Measurements from ENCODE around the gene WDR91. TPM values are rescaled to one million over a fixed set of nuclear protein-coding genes. Genes with fewer than 3 reads are reported as not detected.

Gene WDR91
- total RNA-seq: 3.4 and 8.6 TPM in 2 replicates

DNA sequence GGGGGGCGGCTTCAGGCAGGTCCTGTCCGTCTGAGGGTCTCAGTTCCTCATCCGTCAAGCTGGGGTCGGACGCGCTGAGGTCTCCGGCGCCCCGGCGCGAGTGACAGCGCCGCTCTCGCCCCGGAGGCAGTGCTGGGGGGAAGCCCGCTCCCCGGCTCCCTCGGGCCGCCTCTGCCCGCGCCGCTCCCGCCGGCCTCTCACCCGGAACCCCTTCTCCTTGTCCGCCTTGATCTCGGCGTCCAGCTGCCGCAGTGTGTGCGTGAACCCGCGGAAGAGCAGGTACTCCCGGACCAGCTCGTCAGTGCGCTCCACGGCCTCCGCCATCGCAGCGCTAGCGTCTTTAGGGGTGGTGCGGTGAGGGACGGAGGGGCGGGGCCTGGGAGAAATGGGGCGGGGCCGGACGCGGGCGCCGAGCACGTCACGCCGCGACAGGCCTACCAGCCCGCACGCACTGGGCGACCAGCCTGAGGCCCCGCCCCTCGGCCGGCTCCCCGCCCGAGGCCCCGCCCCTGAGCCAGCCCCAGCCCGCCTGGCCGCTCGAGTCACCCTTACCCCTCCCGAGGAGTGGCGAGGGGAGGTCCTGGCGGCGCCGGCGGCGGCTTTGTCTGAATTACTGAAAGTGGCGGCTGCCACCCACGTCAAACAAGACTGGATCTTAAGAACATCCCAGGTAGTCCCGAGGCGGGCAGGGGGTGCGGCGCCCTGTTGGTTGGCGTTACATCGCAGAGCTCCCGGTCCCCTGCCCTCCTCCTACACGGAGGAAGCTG is at the start of gene WDR91:
Gene WDR91, minus strand, starts transcription at position 348 of the 767 bp plus-strand sequence. Its CDS starts 24 bp downstream, at position 324.

DNA sequence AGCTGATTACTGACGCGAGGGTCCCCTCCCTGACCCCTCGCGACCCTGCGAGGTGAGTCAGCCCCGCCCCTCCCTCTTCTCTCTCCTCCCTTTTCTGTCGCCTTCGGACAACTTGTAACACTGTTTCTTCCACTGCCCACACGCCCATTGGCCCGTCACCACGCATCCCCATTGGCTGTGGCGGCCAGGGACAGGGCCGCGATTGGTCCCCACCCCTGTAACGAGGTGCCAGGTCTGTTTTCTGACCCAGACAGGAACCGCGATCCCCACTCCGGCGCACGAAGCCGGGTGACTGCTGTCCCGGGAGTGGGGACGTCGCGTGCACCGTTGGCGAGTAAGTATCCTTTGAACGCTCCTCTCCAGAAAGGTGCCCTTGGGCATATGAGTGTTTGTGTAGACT is 22.2 kb upstream of the WDR91 start, which contains the start of gene STRA8:
Gene STRA8, plus strand, starts transcription at position 269 of the 400 bp plus-strand sequence. CDS start 6,687 bp downstream, outside the sequence.

DNA sequence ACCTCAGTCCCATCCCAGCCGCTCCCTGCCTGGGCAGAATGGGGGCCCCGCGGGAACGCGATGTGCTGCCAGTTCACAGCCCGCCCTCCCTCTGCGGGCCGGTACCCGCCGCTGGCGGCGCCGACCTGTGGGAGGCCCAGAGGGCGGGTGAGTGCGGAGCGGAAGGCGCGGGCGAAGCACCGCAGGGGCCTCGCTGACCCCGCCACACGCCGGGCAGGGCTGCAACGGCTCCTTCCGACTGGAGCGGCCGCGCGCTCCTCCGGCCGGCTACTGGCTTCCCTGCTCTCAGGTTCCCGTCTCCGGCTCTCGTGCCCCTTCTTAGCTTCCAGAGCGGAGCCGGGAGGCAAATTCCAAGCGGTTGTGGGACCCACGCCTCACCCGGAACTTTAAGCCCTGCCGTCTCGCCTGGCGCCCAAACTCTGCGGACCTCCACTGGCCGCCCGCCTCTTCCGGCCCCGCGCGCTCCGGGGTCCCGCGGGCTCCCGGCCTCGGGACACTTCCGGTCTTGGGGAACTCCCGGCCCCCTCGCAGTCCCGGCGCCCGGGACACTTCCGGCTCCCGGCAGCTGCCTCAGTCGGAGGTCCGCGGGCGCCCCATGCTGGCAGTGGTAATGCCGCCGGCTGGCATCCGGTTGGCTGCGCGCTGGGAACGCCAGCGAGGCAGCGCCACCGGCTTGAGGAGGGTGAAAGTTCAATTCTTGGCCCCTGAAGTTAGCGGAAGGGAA is 40.9 kb downstream of the WDR91 start, which contains the start of gene CYREN:
Gene CYREN, minus strand, starts transcription at position 434 of the 724 bp plus-strand sequence. CDS start 1,785 bp downstream, outside the sequence.

DNA sequence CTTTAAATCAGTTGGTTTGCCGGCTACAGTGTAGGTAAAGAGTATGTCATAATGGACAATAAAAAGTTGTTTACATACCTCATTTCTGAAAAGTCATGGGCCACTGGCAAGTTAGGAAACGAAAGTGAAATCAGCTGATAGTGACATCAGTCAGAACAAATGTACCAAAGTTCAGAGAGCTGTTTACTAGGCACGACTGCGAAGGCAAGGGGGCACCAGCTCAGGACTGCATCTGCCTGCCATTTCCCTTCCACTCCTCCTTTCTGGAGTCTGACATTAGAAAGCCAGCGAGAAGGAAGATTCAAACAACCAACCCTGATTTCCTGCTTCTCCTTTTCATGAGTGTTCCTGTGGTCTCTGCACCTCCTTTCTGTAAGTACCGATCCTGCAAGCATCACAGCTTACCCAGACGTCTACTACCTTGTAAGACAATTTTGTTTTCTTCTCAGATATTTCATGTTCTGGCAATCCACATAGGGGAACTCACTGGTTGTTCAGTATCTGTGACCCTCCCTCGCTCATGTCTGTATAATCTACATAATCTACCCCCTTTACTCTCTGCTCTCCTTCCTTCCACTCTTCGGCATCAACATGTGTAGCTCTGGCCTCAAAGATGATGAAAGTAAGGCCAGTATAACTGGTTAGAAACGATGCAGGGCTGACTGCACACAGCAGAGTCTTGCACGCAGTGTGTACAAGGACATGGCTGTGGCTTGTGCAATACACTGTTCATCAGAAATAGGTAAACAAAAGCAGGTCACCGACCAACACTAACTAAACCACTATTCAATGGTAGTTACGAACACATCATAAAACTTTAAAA is 63.2 kb downstream of the WDR91 start, which contains the start of gene TMEM140:
Gene TMEM140, plus strand, starts transcription at position 174 of the 823 bp plus-strand sequence. CDS start 16,370 bp downstream, outside the sequence.

Other genes starting within 250 kb of the WDR91 start
- gene AGBL3, start 225.0 kb downstream of the WDR91 start, total RNA-seq: 1.4 TPM in 2 replicates
- gene TMEM140, start 63.5 kb downstream of the WDR91 start, total RNA-seq: 35.5 and 45.4 TPM in 2 replicates
- gene CYREN, start 40.8 kb downstream of the WDR91 start, total RNA-seq: 12.2 and 21.0 TPM in 2 replicates
- not detected in 2 replicates for gene STRA8, start 22.3 kb upstream of the WDR91 start, total RNA-seq

Data from dermis lymphatic vessel endothelial cell (primary cell).